Caco-2 (cell line): Measurements from ENCODE around the gene DNAJB11. TPM values are rescaled to one million over a fixed set of nuclear protein-coding genes. Genes with fewer than 3 reads are reported as not detected.
A peak's percentile ranks its signal among the peaks of the same experiment; 100 is the strongest.

Experiments used
- Bru-seq: library from RNA; stranded (reverse); fragments of 400-500 nt; gene quantifications from one replicate; lab custom pipeline; 2021; lab: Mats Ljungman, UMichigan
- BruChase-seq, 2 experiments: library from RNA; stranded (reverse); fragments of 400-500 nt; gene quantifications; one replicate each; lab custom pipeline; 2021; lab: Mats Ljungman, UMichigan
- BruUV-seq: library from RNA; stranded (reverse); fragments of 400-500 nt; replicated peaks from 2 replicates; lab custom pipeline; 2021; lab: Mats Ljungman, UMichigan
- CTCF ChIA-PET: fragments of 300-600 bp; sonication (Branson Sonifier 250); formaldehyde crosslinking; loops from one replicate; lab custom pipeline; 2022; ENCODE audit warnings: antibody characterized with exemption; lab: Charles Lee
- POLR2A ChIA-PET: fragments of 300-600 bp; sonication (Branson Sonifier 250); formaldehyde crosslinking; loops from one replicate; lab custom pipeline; 2022; ENCODE audit warnings: antibody characterized with exemption; lab: Charles Lee
- DNase-seq, 2 experiments: peaks; one replicate each; pipeline versions ENCODE4 v3.0.0 to v3.0.0-alpha.2; 2020 to 2022
- H3K27me3 ChIP-seq: replicated peaks from 2 replicates; pipeline ENCODE4 v1.6.0; 2011; ENCODE audit warnings: low read length; ENCODE audit not compliant: control insufficient read depth, insufficient read depth
- H3K36me3 ChIP-seq: 2 replicates; pipeline ENCODE4 v1.5.1; 2011; ENCODE audit warnings: low read length; ENCODE audit not compliant: control insufficient read depth, insufficient read depth
- H3K4me1 ChIP-seq: fragments of 250-450 bp; sonication (Bioruptor Pico); 2 replicates; pipeline ENCODE4 v1.5.1; 2020; ENCODE audit warnings: mild to moderate bottlenecking
- H3K4me3 ChIP-seq: 2 replicates; pipeline ENCODE4 v1.5.1; 2011; ENCODE audit warnings: low read depth, mild to moderate bottlenecking, control low read depth, low read length
- H3K9me3 ChIP-seq: fragments of 250-450 bp; sonication (Bioruptor Pico); 2 replicates; pipeline ENCODE4 v1.5.1; 2020; ENCODE audit warnings: mild to moderate bottlenecking, moderate library complexity
- H3K27ac Mint-ChIP-seq: one replicate; pipeline ENCODE4 v1.8.0; 2022; ENCODE audit warnings: mixed read lengths; ENCODE audit not compliant: unreplicated experiment
- H3K27me3 Mint-ChIP-seq: one replicate; pipeline ENCODE4 v1.8.0; 2022; ENCODE audit warnings: mixed read lengths; ENCODE audit not compliant: insufficient read depth, unreplicated experiment
- H3K36me3 Mint-ChIP-seq: one replicate; pipeline ENCODE4 v1.8.0; 2022; ENCODE audit warnings: mild to moderate bottlenecking, mixed read lengths; ENCODE audit not compliant: insufficient read depth, unreplicated experiment
- H3K4me1 Mint-ChIP-seq: one replicate; pipeline ENCODE4 v1.8.0; 2022; ENCODE audit warnings: low read depth, mixed read lengths; ENCODE audit not compliant: unreplicated experiment
- H3K4me3 Mint-ChIP-seq: one replicate; pipeline ENCODE4 v1.8.0; 2022; ENCODE audit warnings: mild to moderate bottlenecking, moderate library complexity, mixed read lengths; ENCODE audit not compliant: unreplicated experiment
- H3K9me3 Mint-ChIP-seq: one replicate; pipeline ENCODE4 v1.8.0; 2022; ENCODE audit warnings: mixed read lengths; ENCODE audit not compliant: unreplicated experiment
- intact Hi-C: fragments of 100-400 bp; cut with micrococcal nuclease; formaldehyde crosslinking; loops from one replicate; pipeline ENCODE4 v1.10.0; 2022; ENCODE audit not compliant: unreplicated experiment
- long read RNA-seq: library from polyadenylated mRNA; stranded (forward); transcript quantifications from one replicate; pipeline ENCODE4 v2.0.0, GENCODE V29; 2022
- total RNA-seq: library from RNA; stranded (reverse); gene quantifications from 2 replicates; pipeline ENCODE4 v1.2.3, GENCODE V29; 2022
- TF ChIP-seq, protein P1 (sequence below), 2 experiments: fragments of 200-600 bp in 1 of 2; IDR thresholded peaks; 1 replicate in 1 of 2; 2 replicates in 1 of 2; pipeline versions ENCODE4 v1.5.1 to v1.8.0; 2011 to 2022; ENCODE audit warnings: antibody characterized with exemption in 1 of 2, control low read depth in 1 of 2, inconsistent platforms in 1 of 2, low read depth in 1 of 2, low read length in 1 of 2, mild to moderate bottlenecking in 1 of 2, moderate library complexity in 1 of 2; ENCODE audit not compliant: insufficient read depth in 1 of 2, severe bottlenecking in 1 of 2, unreplicated experiment in 1 of 2

Gene DNAJB11
- total RNA-seq (93.1 and 95.7 TPM in 2 replicates), Bru-seq, nascent RNA (percentile 92 among the genes with signal in this experiment), BruChase-seq, experiment 1, labeled RNA remaining after a 2-hour chase (percentile 89 among the genes with signal in this experiment), BruChase-seq, experiment 2, labeled RNA remaining after a 6-hour chase (percentile 92 among the genes with signal in this experiment)
- long read RNA-seq, full-length matches to known transcripts = 234 of 253 reads
- long read RNA-seq, partial matches to known transcripts = 6 of 253 reads
- long read RNA-seq, other reads (novel, unspliced or antisense) = 13 of 253 reads

DNA sequence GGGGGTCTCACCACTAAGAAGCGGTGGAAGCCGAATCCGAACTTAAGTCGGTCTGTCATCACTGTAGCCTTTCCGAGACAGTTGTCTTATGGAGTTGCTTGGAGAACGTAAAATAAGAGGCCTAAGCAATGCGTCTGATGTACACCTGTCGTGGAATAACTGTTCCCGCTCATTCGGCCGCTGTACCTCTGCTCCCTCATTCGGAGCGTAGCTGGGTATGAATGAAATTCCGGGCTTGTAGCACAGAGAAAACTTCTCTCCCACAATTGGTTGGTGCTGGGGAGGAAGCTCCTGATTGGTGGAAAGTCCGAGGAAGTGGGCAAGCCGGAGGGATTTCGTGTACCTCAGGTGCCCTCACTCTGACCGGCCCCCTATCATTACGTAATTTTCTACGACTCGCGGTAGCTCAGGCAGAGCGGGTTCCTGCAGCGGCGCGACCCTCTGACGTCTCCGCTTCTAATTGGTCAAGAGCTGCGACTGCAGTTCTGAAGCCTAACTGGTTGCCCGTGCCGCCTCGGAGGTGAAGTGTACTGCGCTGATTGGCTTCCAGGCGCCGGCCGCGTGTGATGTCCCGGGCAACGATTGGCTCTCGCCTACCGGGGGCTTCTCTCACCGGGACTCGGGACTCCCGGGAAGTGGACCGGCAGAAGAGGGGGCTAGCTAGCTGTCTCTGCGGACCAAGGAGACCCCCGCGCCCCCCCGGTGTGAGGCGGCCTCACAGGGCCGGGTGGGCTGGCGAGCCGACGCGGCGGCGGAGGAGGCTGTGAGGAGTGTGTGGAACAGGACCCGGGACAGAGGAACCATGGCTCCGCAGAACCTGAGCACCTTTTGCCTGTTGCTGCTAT, at the start of gene DNAJB11:
Gene DNAJB11 (plus strand): TSS at position 625 of the 845 bp plus-strand sequence. CDS start 178 bp downstream, at position 803.
- intact Hi-C loops = loop anchor here (1.0 to 2.0 kb wide), 3 partner anchors 18 to 183 kb away; no protein-coding TSS in a partner anchor
- Histone ChIP-seq H3K27me3 (no peaks in the 10 kb centered on the region), H3K4me3 (peak within 1 kb of the TSS; percentile 84), H3K9me3 (no peaks in the 10 kb centered on the region), H3K4me1 (0 out of 2 replicates have a peak, but pooled peaks cover 3% of the 10 kb centered on the region), H3K36me3 (no peaks in the 10 kb centered on the region; the same call in 1 of the 2 replicates)
- DNase-seq = peak; percentile 98 to 99
- ChIA-PET CTCF (interaction anchor here (0.5 to 1.6 kb wide), 5 partner anchors 29 to 106 kb away, joined by 3 to 5 read pairs (median 3); no protein-coding TSS in a partner anchor), POLR2A (interaction anchor here (0.5 to 1.7 kb wide), 20 partner anchors 14 to 1067 kb away, joined by 3 to 17 read pairs (median 4); partner anchors contain the start of genes EIF4A2 and TRA2B)
- peaks cover 25% of the 10 kb centered on the region for H3K4me1 Mint-ChIP-seq
- peak within 1 kb of the TSS; percentile 100 for H3K4me3 Mint-ChIP-seq
- TF ChIP-seq, protein P1, sequence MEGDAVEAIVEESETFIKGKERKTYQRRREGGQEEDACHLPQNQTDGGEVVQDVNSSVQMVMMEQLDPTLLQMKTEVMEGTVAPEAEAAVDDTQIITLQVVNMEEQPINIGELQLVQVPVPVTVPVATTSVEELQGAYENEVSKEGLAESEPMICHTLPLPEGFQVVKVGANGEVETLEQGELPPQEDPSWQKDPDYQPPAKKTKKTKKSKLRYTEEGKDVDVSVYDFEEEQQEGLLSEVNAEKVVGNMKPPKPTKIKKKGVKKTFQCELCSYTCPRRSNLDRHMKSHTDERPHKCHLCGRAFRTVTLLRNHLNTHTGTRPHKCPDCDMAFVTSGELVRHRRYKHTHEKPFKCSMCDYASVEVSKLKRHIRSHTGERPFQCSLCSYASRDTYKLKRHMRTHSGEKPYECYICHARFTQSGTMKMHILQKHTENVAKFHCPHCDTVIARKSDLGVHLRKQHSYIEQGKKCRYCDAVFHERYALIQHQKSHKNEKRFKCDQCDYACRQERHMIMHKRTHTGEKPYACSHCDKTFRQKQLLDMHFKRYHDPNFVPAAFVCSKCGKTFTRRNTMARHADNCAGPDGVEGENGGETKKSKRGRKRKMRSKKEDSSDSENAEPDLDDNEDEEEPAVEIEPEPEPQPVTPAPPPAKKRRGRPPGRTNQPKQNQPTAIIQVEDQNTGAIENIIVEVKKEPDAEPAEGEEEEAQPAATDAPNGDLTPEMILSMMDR (IDR thresholded peaks at IDR 0.05; ENCODE audit: insufficient read depth in 1 of 2, low read depth in 1 of 2, low read length in 1 of 2, severe bottlenecking in 1 of 2, unreplicated experiment in 1 of 2) = peak in 1 of 2 experiments; percentile 1
- H3K27me3 Mint-ChIP-seq = no peaks in the 10 kb centered on the region
- BruUV-seq = no TSS peak
- H3K9me3 Mint-ChIP-seq = no peaks in the 10 kb centered on the region
- peaks cover 48% of the 10 kb centered on the region for H3K36me3 Mint-ChIP-seq
- H3K27ac Mint-ChIP-seq = peak within 1 kb of the TSS; percentile 97

DNA sequence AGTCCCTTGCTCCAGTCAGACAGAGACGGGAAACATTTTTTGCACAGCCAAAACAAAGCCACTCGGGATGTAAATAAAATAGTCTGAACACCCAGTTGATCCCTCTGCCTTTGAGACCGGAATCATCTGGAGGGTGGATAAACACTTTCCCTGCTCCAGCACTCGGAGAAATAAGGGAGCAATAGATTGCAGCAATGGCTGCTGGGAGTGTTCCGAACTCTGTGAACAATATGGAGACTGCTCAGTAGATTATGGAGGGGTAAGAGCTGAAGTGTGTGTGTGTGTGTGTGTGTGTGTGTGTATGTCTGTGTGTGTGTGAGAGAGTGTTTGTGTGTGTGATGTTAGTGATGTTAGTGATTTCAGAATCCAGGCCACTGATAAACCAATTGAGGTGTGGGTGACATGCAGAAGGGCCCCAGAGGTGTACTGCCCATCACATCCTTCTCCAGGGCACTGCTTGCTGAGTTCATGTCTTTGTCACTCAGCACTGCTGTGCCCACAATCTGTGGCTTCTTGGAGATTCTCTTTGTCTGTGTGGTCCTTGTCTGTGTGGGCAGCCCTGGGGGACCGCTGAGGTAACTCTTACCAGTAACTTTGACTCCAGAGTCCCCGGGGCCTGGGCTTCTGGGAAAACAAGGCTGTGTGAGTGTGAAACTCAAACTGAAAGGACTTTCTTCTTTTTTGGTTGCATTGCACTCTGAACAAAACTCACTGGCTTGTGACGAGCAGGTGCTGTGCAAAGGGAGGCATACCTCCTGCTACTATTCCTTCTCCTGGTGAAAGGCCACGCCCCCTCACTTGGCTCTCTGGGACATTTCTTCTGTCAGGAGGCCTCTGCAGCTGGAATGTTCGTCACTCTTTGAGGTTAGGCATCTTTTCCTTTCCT, 49.3 kb upstream of the DNAJB11 start:
- Mint-ChIP-seq H3K9me3 (no peaks in the 10 kb centered on the region), H3K36me3 (no peaks in the 10 kb centered on the region), H3K27ac (no peak overlapping the region), H3K27me3 (peaks cover 2% of the 10 kb centered on the region), H3K4me3 (no peak overlapping the region), H3K4me1 (peaks cover 16% of the 10 kb centered on the region)
- TF ChIP-seq, protein P1 (IDR thresholded peaks at IDR 0.05; ENCODE audit: insufficient read depth in 1 of 2, low read depth in 1 of 2, low read length in 1 of 2, severe bottlenecking in 1 of 2, unreplicated experiment in 1 of 2) = no peak
- Histone ChIP-seq H3K4me1 (peaks cover 10% of the 10 kb centered on the region), H3K36me3 (no peaks in the 10 kb centered on the region), H3K27me3 (no peaks in the 10 kb centered on the region), H3K9me3 (no peaks in the 10 kb centered on the region), H3K4me3 (no peak overlapping the region)
- no peak for DNase-seq
- POLR2A ChIA-PET = no interaction called here
- intact Hi-C loops = no loop called here
- BruUV-seq = no TSS peak
- CTCF ChIA-PET = interaction anchor here (0.6 kb wide), 1 partner anchor 16 kb away, joined by 3 read pairs; no protein-coding TSS in a partner anchor
